ENCODE data around the gene EFHC1.

DNA sequence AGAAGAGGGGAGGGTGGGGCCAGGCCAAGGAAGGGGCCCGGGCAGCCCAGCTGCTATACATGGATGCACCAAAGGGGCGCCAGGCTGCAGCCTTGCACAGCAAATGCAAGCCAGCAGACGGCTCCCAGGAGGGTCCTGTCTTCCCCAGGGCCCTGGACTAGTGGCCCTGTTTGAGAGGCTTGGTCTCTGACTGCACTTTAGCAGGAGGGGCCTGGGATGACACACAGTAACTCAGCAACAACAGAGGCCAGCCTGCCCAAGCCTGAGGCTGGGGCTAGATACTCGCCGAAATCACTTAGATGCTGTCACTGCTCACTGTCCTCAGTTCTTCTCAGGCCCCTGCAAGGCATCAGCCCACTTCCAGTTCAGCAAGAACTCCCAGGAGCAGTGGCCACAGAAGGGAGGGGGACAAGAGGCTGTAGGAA is 83.2 kb downstream of the EFHC1 start:
- TF ChIP-seq, protein P1, sequence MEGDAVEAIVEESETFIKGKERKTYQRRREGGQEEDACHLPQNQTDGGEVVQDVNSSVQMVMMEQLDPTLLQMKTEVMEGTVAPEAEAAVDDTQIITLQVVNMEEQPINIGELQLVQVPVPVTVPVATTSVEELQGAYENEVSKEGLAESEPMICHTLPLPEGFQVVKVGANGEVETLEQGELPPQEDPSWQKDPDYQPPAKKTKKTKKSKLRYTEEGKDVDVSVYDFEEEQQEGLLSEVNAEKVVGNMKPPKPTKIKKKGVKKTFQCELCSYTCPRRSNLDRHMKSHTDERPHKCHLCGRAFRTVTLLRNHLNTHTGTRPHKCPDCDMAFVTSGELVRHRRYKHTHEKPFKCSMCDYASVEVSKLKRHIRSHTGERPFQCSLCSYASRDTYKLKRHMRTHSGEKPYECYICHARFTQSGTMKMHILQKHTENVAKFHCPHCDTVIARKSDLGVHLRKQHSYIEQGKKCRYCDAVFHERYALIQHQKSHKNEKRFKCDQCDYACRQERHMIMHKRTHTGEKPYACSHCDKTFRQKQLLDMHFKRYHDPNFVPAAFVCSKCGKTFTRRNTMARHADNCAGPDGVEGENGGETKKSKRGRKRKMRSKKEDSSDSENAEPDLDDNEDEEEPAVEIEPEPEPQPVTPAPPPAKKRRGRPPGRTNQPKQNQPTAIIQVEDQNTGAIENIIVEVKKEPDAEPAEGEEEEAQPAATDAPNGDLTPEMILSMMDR (optimal IDR thresholded peaks at IDR 0.05 in 1 of 3, IDR thresholded peaks at IDR 0.05 in 1 of 3, conservative IDR thresholded peaks at IDR 0.05 in 1 of 3; ENCODE audit: extremely low read depth in 1 of 3, insufficient read depth in 2 of 3, low read length in 3 of 3): peak in 2 of 3 experiments; percentile 26 to 31
- no peak for TF ChIP-seq EZH2 (IDR thresholded peaks at IDR 0.05; ENCODE audit: low read length)

Measured in keratinocyte (primary cell).